Placental pericyte (primary cell): Measurements from ENCODE around the gene PIWIL4. TPM values are rescaled to one million over a fixed set of nuclear protein-coding genes. Genes with fewer than 3 reads are reported as not detected.

Experiments
- total RNA-seq: library from RNA; depleted of rRNA; stranded (reverse); fragments of >200 nt; gene quantifications from 2 replicates; pipeline ENCODE4 v1.2.3, GENCODE V29; 2012

PIWIL4 gene
- total RNA-seq = 1.3 and 6.0 TPM in 2 replicates

GRCh38 chr11:94567181-94567670 is at the start of gene PIWIL4:
Gene PIWIL4 (plus strand): TSS chr11:94567368. CDS start chr11:94567519, 151 bp downstream.

GRCh38 chr11:94543695-94544645 is 23.2 kb upstream of the PIWIL4 start, which contains the start of gene FUT4:
Gene FUT4 (plus strand): TSS chr11:94543921. CDS start chr11:94544134, 213 bp downstream.

Other genes starting within 250 kb of the PIWIL4 start
- gene GPR83, start 165.9 kb upstream of the PIWIL4 start, total RNA-seq = not detected in 2 replicates
- 2.2 and 18.3 TPM in 2 replicates for gene MRE11, start 73.5 kb upstream of the PIWIL4 start, total RNA-seq
- gene ANKRD49, start 73.4 kb upstream of the PIWIL4 start, total RNA-seq = 8.8 and 12.2 TPM in 2 replicates
- gene C11orf97, start 54.9 kb upstream of the PIWIL4 start, total RNA-seq = not detected in 2 replicates
- gene FUT4, start 23.4 kb upstream of the PIWIL4 start, total RNA-seq = 4.8 and 6.6 TPM in 2 replicates
- gene AMOTL1, start 201.0 kb downstream of the PIWIL4 start, total RNA-seq = 41.8 and 71.9 TPM in 2 replicates